ENCODE data around the gene ARFGAP3. TPM values are rescaled to one million over a fixed set of nuclear protein-coding genes. Genes with fewer than 3 reads are reported as not detected.

The ARFGAP3 gene
- 10 to 100 TPM; 23.1 to 59.1 (median 27.9) TPM for polyA plus RNA-seq

- 7% methylated on average over 82 to 111 of the region's 111 CpGs for WGBS, 3 donors
- H3K27ac ChIP-seq (ENCODE audit: low read depth, low read length) = peak within 1 kb of the TSS; percentile 79
Measured at GRCh38 chr22:42856865-42857704, at the start of gene ARFGAP3. Gene ARFGAP3 (minus strand): TSS chr22:42857273. CDS start chr22:42857182, 91 bp downstream.

- no peak overlapping the region for H3K27ac ChIP-seq (ENCODE audit: low read depth, low read length)
- WGBS, 3 donors = 32 to 72% (median 59%) methylated on average over 5 of the region's 5 CpGs
Measured at GRCh38 chr22:42905702-42906183, 48.7 kb upstream of the ARFGAP3 start.

- H3K27ac ChIP-seq (ENCODE audit: low read depth, low read length) = no peak overlapping the region
- 40 to 80% (median 64%) methylated on average over 13 of the region's 13 CpGs for WGBS, 3 donors
Measured at GRCh38 chr22:42905217-42905616, 48.1 kb upstream of the ARFGAP3 start.

GRCh38 chr22:42904050-42904449 lies 47.0 kb upstream of the ARFGAP3 start:
- WGBS, 3 donors = 81 to 94% (median 91%) methylated on average over 12 of the region's 12 CpGs
- no peak overlapping the region for H3K27ac ChIP-seq (ENCODE audit: low read depth, low read length)

GRCh38 chr22:42902875-42903510 lies 45.9 kb upstream of the ARFGAP3 start:
- WGBS, 3 donors = 74 to 79% (median 78%) methylated on average over 15 of the region's 15 CpGs
- H3K27ac ChIP-seq (ENCODE audit: low read depth, low read length) = no peak overlapping the region

GRCh38 chr22:42901790-42902508 lies 44.9 kb upstream of the ARFGAP3 start:
- WGBS, 3 donors = 72 to 73% (median 72%) methylated on average over 14 of the region's 14 CpGs
- no peak overlapping the region for H3K27ac ChIP-seq (ENCODE audit: low read depth, low read length)

DNA sequence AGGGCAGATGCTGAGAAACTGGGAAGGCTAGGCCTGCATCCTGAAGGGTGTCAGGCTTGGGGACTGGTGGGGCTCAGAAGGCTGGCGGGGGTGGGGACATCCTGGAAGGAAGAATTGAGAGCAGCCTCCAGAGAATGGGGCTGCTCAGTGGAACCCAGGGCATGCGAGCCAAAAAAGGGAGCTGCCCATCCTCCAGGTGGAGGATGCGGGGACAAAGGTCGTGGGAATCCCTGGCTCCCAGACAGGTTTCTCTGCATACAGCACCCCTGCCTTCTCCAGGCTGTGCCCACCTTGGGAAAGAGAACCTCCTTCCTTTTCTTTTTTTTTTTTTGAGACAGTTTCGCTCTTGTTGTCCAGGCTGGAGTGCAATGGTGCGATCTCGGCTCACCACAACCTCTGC lies 40.9 kb upstream of the ARFGAP3 start:
- H3K27ac ChIP-seq (ENCODE audit: low read depth, low read length) = no peak overlapping the region
- 84 to 92% (median 89%) methylated on average over 6 to 7 of the region's 7 CpGs for WGBS, 3 donors

DNA sequence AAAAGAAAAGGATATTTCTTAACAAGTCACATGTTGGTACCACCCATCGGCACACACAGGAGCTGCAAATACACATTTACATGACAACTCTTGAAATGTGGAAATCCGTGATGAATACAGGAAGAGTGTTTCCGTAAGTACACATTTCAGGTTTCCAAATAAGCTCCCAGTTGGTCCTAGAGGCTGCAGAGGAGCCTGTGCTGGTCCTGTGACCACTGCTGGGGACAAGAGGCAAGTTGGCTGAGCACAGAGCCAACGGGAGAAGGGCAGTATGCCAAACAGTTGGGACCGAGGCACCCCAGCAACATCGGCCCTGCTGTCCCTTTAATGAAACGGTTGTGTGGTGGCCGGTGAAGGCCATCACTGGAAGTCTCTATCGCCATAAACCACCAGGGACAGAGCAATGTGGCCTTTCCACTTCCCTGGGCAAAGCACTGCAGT lies 38.5 kb upstream of the ARFGAP3 start:
- WGBS, 3 donors = 30 to 50% (median 42%) methylated on average over 9 of the region's 9 CpGs
- H3K27ac ChIP-seq (ENCODE audit: low read depth, low read length) = peak overlapping the region; percentile 39

GRCh38 chr22:42895087-42895486 lies 38.0 kb upstream of the ARFGAP3 start:
- H3K27ac ChIP-seq (ENCODE audit: low read depth, low read length) = peak overlapping the region; percentile 34
- 32 to 48% (median 35%) methylated on average over 7 of the region's 7 CpGs for WGBS, 3 donors

- WGBS, 3 donors = 68 to 89% (median 87%) methylated on average over 25 of the region's 25 CpGs
- H3K27ac ChIP-seq (ENCODE audit: low read depth, low read length) = peak overlapping the region; percentile 32
Measured at GRCh38 chr22:42893371-42894150, 36.5 kb upstream of the ARFGAP3 start.

DNA sequence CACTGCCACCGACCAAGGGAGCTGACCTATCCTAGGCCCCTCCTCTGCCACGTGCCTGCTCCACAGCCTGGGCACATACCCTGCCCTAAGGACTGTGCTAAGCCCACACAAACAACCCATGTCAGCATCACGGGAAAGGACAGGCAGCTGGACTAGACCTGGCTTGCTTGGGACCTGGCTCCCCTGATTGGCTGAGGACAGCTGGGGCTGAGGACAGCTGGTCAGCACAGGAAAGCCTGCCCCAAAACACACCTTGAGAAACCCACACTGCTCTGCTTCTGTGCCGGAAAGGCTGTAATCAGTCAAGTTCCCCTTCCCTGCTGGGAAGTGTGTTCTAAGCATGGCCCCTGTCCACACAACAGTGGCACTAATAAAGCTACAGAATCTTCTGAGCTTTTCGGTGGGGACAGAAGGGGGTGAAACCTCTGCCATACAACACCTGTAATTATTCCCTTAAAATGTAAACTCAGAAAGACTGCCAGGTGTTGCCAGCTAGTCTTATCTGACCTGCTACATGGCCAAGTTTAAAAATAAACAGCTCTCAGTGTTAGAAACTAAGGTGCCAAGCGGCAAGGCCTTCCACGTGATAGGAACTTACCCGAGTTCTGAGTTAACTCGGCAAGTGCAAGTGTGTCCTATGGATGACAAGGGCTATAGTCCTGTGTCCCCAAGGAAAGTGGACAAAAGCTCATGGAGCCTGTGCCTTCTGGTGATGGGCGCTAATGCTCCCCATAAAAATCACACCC lies 35.7 kb upstream of the ARFGAP3 start:
- H3K27ac ChIP-seq (ENCODE audit: low read depth, low read length) = peak overlapping the region; percentile 40
- 26 to 64% (median 58%) methylated on average over 10 of the region's 10 CpGs for WGBS, 3 donors

DNA sequence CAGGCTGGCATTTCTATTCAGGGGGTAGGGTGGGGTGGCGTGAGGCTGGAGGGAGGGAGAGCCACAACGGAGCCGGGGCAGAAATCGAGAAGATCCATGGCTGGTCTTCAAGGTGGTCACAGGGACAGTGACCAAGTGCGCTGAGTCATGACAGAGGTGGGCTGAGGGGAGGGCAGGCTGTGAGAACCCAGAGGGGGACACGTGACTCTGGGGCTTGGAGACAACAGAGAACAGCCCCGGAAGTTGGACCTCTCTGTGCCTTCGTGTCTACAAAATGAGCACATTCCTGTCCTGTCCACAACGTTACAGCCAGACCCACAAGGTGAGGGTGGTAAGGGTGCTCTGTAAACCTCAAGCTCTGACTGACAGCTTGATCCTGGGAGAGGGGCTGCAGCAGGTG lies 35.1 kb upstream of the ARFGAP3 start:
- 45 to 63% (median 59%) methylated on average over 9 of the region's 9 CpGs for WGBS, 3 donors
- peak overlapping the region; percentile 40 for H3K27ac ChIP-seq (ENCODE audit: low read depth, low read length)

- peak overlapping the region; percentile 40 for H3K27ac ChIP-seq (ENCODE audit: low read depth, low read length)
- 83 to 97% (median 95%) methylated on average over 3 of the region's 3 CpGs for WGBS, 3 donors
Measured at GRCh38 chr22:42891696-42892095, 34.6 kb upstream of the ARFGAP3 start.

GRCh38 chr22:42891008-42891407 lies 33.9 kb upstream of the ARFGAP3 start:
- 87 to 93% (median 91%) methylated on average over 13 of the region's 13 CpGs for WGBS, 3 donors
- no peak overlapping the region for H3K27ac ChIP-seq (ENCODE audit: low read depth, low read length)

- no peak overlapping the region for H3K27ac ChIP-seq (ENCODE audit: low read depth, low read length)
- 50 to 83% (median 73%) methylated on average over 4 of the region's 4 CpGs for WGBS, 3 donors
Measured at GRCh38 chr22:42889304-42889703, 32.2 kb upstream of the ARFGAP3 start.

GRCh38 chr22:42887523-42888507 lies 30.7 kb upstream of the ARFGAP3 start:
- H3K27ac ChIP-seq (ENCODE audit: low read depth, low read length) = no peak overlapping the region
- WGBS, 3 donors = 32 to 86% (median 83%) methylated on average over 14 of the region's 14 CpGs

All from adipose tissue (tissue), 3 donors.